ENCODE measurements around the gene BCKDHA.
"Not testable (repeated sequence)": the region's sequence is repeated elsewhere in the genome, so short reads cannot be mapped to it uniquely, and the experiment has no call there.

BCKDHA gene

GRCh38 chr19:41371119-41371518 is 26.5 kb upstream of the BCKDHA start:
- H3K36me3 ChIP-seq (ENCODE audit: control insufficient read depth, insufficient read depth, low read length, severe bottlenecking); H3K4me3 ChIP-seq (ENCODE audit: low read length); DNase-seq (ENCODE audit: low read depth); H3K27me3 ChIP-seq (replicated peaks; ENCODE audit: control insufficient read depth, insufficient read depth, low read length); H3K9ac ChIP-seq (ENCODE audit: low read length); H3K9me3 ChIP-seq (ENCODE audit: control insufficient read depth, low read length): not testable (repeated sequence)
- H3K4me1 ChIP-seq (ENCODE audit: control insufficient read depth, insufficient read depth, low read length): peaks cover 27% of the 10 kb centered on the region

DNA sequence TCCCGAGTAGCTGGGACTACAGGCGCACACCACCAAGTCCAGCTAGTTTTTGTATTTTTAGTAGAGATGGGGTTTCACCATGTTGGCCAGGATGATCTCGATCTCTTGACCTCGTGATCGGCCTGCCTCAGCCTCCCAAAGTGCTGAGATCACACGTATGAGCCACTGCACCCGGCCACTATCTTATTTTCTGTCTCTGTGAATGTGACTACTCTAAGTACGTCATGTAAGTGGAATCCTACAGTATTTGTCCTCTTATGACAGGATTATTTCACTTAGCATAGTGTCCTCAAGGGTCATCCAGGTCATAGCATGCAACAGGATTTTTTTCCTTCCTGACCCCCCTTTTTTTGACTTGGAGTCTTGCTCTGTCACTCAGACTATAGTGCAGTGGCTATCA is 26.1 kb upstream of the BCKDHA start:
- no peaks in the 10 kb centered on the region for H3K9me3 ChIP-seq (ENCODE audit: control insufficient read depth, low read length)
- no peak for DNase-seq (ENCODE audit: low read depth)
- peaks cover 30% of the 10 kb centered on the region for H3K4me1 ChIP-seq (ENCODE audit: control insufficient read depth, insufficient read depth, low read length)
- no peaks in the 10 kb centered on the region for H3K27me3 ChIP-seq (replicated peaks; ENCODE audit: control insufficient read depth, insufficient read depth, low read length)
- H3K4me3 ChIP-seq (ENCODE audit: low read length): no peak overlapping the region
- H3K36me3 ChIP-seq (ENCODE audit: control insufficient read depth, insufficient read depth, low read length, severe bottlenecking): no peaks in the 10 kb centered on the region
- H3K9ac ChIP-seq (ENCODE audit: low read length): no peak overlapping the region

- Histone ChIP-seq H3K9ac (ENCODE audit: low read length) (no peak overlapping the region), H3K4me3 (ENCODE audit: low read length) (no peak overlapping the region), H3K9me3 (ENCODE audit: control insufficient read depth, low read length) (no peaks in the 10 kb centered on the region), H3K4me1 (ENCODE audit: control insufficient read depth, insufficient read depth, low read length) (peaks cover 30% of the 10 kb centered on the region), H3K36me3 (ENCODE audit: control insufficient read depth, insufficient read depth, low read length, severe bottlenecking) (no peaks in the 10 kb centered on the region), H3K27me3 (replicated peaks; ENCODE audit: control insufficient read depth, insufficient read depth, low read length) (no peaks in the 10 kb centered on the region)
- DNase-seq (ENCODE audit: low read depth): no peak
Observed at GRCh38 chr19:41372501-41372900, 25.1 kb upstream of the BCKDHA start.

DNA sequence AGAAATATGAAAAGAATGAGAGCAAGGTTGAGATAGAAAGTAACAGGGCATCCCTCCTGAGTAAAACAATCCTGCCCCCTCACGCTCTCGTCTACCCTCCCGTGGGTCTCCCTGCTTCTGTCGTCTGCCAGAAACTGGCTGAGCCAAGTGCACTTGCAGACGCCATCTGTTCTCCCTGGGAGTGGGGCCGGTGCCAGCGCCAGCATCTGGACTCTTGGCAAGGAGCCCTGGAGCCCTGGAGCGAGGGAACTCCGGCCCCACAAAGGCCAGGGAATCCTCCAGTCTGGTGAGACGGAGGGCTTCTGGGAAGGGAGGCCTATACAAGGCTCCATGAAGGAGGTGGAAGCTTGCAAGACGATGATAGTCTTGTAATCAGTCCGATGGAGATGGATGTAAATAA is 23.6 kb upstream of the BCKDHA start:
- no peaks in the 10 kb centered on the region for H3K36me3 ChIP-seq (ENCODE audit: control insufficient read depth, insufficient read depth, low read length, severe bottlenecking)
- no peak overlapping the region for H3K9ac ChIP-seq (ENCODE audit: low read length)
- no peak overlapping the region for H3K4me3 ChIP-seq (ENCODE audit: low read length)
- H3K9me3 ChIP-seq (ENCODE audit: control insufficient read depth, low read length): no peaks in the 10 kb centered on the region
- no peaks in the 10 kb centered on the region for H3K27me3 ChIP-seq (replicated peaks; ENCODE audit: control insufficient read depth, insufficient read depth, low read length)
- peak; percentile 97 for DNase-seq (ENCODE audit: low read depth)
- H3K4me1 ChIP-seq (ENCODE audit: control insufficient read depth, insufficient read depth, low read length): peaks cover 22% of the 10 kb centered on the region

- Histone ChIP-seq H3K36me3 (ENCODE audit: control insufficient read depth, insufficient read depth, low read length, severe bottlenecking) (no peaks in the 10 kb centered on the region), H3K4me1 (ENCODE audit: control insufficient read depth, insufficient read depth, low read length) (peaks cover 22% of the 10 kb centered on the region), H3K4me3 (ENCODE audit: low read length) (peak within 1 kb of the TSS; percentile 82), H3K27me3 (replicated peaks; ENCODE audit: control insufficient read depth, insufficient read depth, low read length) (no peaks in the 10 kb centered on the region), H3K9ac (ENCODE audit: low read length) (peak within 1 kb of the TSS; percentile 82), H3K9me3 (ENCODE audit: control insufficient read depth, low read length) (no peaks in the 10 kb centered on the region)
- DNase-seq (ENCODE audit: low read depth): peak; percentile 65
Observed at GRCh38 chr19:41376241-41376997, 21.2 kb upstream of the BCKDHA start, which contains the start of gene TMEM91. Gene TMEM91, plus strand, starts transcription at chr19:41376533. Its CDS starts 1,777 bp downstream, at chr19:41378310.

- H3K27me3 ChIP-seq (replicated peaks; ENCODE audit: control insufficient read depth, insufficient read depth, low read length): no peaks in the 10 kb centered on the region
- H3K4me3 ChIP-seq (ENCODE audit: low read length): peak overlapping the region; percentile 82
- no peak for DNase-seq (ENCODE audit: low read depth)
- H3K9ac ChIP-seq (ENCODE audit: low read length): peak overlapping the region; percentile 82
- no peaks in the 10 kb centered on the region for H3K9me3 ChIP-seq (ENCODE audit: control insufficient read depth, low read length)
- H3K36me3 ChIP-seq (ENCODE audit: control insufficient read depth, insufficient read depth, low read length, severe bottlenecking): no peaks in the 10 kb centered on the region
- H3K4me1 ChIP-seq (ENCODE audit: control insufficient read depth, insufficient read depth, low read length): peaks cover 22% of the 10 kb centered on the region
Observed at GRCh38 chr19:41376998-41377365, 20.6 kb upstream of the BCKDHA start.

GRCh38 chr19:41377977-41378709 is 19.5 kb upstream of the BCKDHA start:
- H3K36me3 ChIP-seq (ENCODE audit: control insufficient read depth, insufficient read depth, low read length, severe bottlenecking): no peaks in the 10 kb centered on the region
- no peak for DNase-seq (ENCODE audit: low read depth)

DNA sequence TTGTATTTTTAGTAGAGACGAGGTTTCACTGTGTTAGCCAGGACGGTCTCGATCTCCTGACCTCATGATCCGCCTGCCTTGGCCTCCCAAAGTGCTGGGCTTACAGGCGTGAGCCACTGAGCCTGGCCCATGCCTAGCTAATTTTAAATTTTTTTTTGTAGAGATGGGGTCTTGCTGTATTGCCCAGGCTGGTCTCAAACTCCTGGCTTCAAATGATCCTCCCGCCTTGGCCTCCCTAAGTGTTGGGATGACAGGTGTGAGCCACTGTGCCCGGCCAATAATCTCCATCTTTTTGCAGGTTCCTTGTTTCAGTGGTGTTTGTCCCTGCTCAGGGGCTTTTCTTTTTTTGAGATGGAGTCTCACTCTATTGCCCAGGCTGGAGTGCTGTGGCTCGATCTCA is 16.1 kb upstream of the BCKDHA start:
- not testable (repeated sequence) for H3K36me3 ChIP-seq (ENCODE audit: control insufficient read depth, insufficient read depth, low read length, severe bottlenecking); H3K9ac ChIP-seq (ENCODE audit: low read length); DNase-seq (ENCODE audit: low read depth); H3K27me3 ChIP-seq (replicated peaks; ENCODE audit: control insufficient read depth, insufficient read depth, low read length); H3K4me3 ChIP-seq (ENCODE audit: low read length); H3K9me3 ChIP-seq (ENCODE audit: control insufficient read depth, low read length)
- peaks cover 19% of the 10 kb centered on the region for H3K4me1 ChIP-seq (ENCODE audit: control insufficient read depth, insufficient read depth, low read length)

More at GRCh38 chr19:41377977-41378709, 19.5 kb upstream of the BCKDHA start:
- Histone ChIP-seq H3K27me3 (replicated peaks; ENCODE audit: control insufficient read depth, insufficient read depth, low read length) (no peaks in the 10 kb centered on the region), H3K9me3 (ENCODE audit: control insufficient read depth, low read length) (no peaks in the 10 kb centered on the region), H3K9ac (ENCODE audit: low read length) (no peak overlapping the region), H3K4me1 (ENCODE audit: control insufficient read depth, insufficient read depth, low read length) (peaks cover 22% of the 10 kb centered on the region), H3K4me3 (ENCODE audit: low read length) (no peak overlapping the region)

DNA sequence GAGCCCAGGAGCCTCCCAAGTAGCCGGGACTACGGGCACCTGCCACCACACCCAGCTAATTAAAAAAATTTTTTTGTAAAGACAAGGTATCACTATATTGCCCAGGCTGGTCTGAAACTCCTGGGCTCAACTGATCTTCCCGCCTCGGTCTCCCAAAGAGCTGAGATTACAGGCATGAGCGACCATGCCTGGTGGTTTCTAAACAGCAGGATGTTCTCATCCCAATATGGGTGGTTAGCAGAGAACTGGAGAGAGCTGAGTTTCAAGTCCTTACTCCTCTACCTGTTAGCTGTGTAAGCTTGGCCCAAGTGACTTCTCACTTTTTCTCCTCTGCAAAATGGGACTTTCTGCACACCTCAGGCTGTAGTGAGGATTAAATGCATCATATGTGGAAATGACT is 13.3 kb upstream of the BCKDHA start:
- no peak for DNase-seq (ENCODE audit: low read depth)

DNA sequence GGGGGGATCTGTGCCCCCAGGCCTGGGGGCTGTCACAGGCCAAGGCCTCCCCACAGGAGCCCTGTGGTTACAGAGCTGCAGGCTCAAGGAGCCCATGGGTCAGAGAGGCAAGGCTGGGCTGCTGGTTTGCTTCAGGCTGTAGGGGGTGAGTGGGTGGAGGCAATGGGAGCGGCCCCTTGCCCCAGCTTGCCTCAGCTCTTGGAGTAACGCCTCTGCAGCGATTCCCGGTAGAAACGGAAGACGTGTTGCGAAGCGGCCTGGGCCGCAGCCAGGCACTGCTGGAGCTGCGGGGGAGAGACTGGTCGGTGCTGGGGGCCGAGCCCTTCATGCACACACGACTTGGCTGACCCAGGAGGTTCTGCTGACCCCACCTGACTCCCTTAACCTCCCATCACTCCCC is 11.2 kb upstream of the BCKDHA start:
- Histone ChIP-seq H3K27me3 (replicated peaks; ENCODE audit: control insufficient read depth, insufficient read depth, low read length) (no peaks in the 10 kb centered on the region), H3K9me3 (ENCODE audit: control insufficient read depth, low read length) (no peaks in the 10 kb centered on the region), H3K9ac (ENCODE audit: low read length) (peak overlapping the region; percentile 66), H3K36me3 (ENCODE audit: control insufficient read depth, insufficient read depth, low read length, severe bottlenecking) (peaks cover 19% of the 10 kb centered on the region), H3K4me1 (ENCODE audit: control insufficient read depth, insufficient read depth, low read length) (peaks cover 13% of the 10 kb centered on the region), H3K4me3 (ENCODE audit: low read length) (no peak overlapping the region)
- DNase-seq (ENCODE audit: low read depth): no peak

More for the DNA sequence above, 13.3 kb upstream of the BCKDHA start:
- Histone ChIP-seq H3K9ac (ENCODE audit: low read length) (no peak overlapping the region), H3K9me3 (ENCODE audit: control insufficient read depth, low read length) (no peaks in the 10 kb centered on the region), H3K4me1 (ENCODE audit: control insufficient read depth, insufficient read depth, low read length) (peaks cover 16% of the 10 kb centered on the region), H3K36me3 (ENCODE audit: control insufficient read depth, insufficient read depth, low read length, severe bottlenecking) (no peaks in the 10 kb centered on the region), H3K27me3 (replicated peaks; ENCODE audit: control insufficient read depth, insufficient read depth, low read length) (no peaks in the 10 kb centered on the region), H3K4me3 (ENCODE audit: low read length) (no peak overlapping the region)

DNA sequence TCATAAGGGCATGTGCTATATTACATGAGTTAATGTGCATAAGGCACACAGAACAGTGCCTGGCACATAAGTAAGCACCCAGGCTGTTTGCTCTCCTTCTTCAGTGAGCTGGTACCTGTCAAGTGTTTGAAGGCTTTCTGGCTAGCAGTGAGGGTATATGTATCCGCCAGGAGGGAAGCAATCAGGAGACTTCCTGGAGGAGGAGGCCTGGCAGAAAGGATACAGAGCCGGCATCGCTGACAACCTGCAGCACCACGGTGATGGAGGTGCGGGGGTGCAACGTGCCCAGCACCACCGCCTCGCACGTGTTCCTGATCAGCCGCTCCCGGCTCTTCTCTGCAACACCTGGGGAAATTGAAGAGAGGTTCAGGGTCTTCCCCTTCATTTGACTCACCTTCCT is 6.0 kb upstream of the BCKDHA start:
- Histone ChIP-seq H3K36me3 (ENCODE audit: control insufficient read depth, insufficient read depth, low read length, severe bottlenecking) (peaks cover 24% of the 10 kb centered on the region), H3K9ac (ENCODE audit: low read length) (no peak overlapping the region), H3K4me1 (ENCODE audit: control insufficient read depth, insufficient read depth, low read length) (peaks cover 7% of the 10 kb centered on the region), H3K9me3 (ENCODE audit: control insufficient read depth, low read length) (no peaks in the 10 kb centered on the region), H3K27me3 (replicated peaks; ENCODE audit: control insufficient read depth, insufficient read depth, low read length) (no peaks in the 10 kb centered on the region), H3K4me3 (ENCODE audit: low read length) (no peak overlapping the region)
- DNase-seq (ENCODE audit: low read depth): no peak
